Right lobe of liver (tissue), 6 donors: Measurements from ENCODE around the gene SCN4B. TPM values are rescaled to one million over a fixed set of nuclear protein-coding genes. Genes with fewer than 3 reads are reported as not detected.

ENCODE experiments used
- ATAC-seq, 4 donors: fragments of 200-7000 bp; cut with Tn5 transposase; one replicate each; pipeline ENCODE4 v1.9.1; 2020; ENCODE audit warnings: mild to moderate bottlenecking in 4 of 4, moderate library complexity in 4 of 4
- DNase-seq, 3 donors: peaks; one replicate each; pipeline ENCODE4 v3.0.0-alpha.2; 2020
- H3K27ac ChIP-seq, 3 donors: fragments of 200-600 bp; one replicate each; pipeline ENCODE4 v1.8.0; 2022
- H3K27me3 ChIP-seq, 2 donors: fragments of 200-600 bp; one replicate each; pipeline ENCODE4 v1.8.0; 2022
- H3K36me3 ChIP-seq, 4 donors: fragments of 200-600 bp; sonication (generic) in 1 of 4; one replicate each; pipeline versions ENCODE4 v1.5.1 to v1.8.0; 2017 to 2022; ENCODE audit warnings: control low read depth in 1 of 4
- H3K4me1 ChIP-seq, 4 donors: fragments of 200-600 bp; sonication (generic) in 1 of 4; one replicate each; pipeline versions ENCODE4 v1.5.1 to v1.8.0; 2017 to 2022; ENCODE audit warnings: control low read depth in 1 of 4
- H3K4me3 ChIP-seq, 3 donors: fragments of 200-600 bp; one replicate each; pipeline ENCODE4 v1.8.0; 2022
- H3K9me3 ChIP-seq, 4 donors: fragments of 200-600 bp; sonication (generic) in 1 of 4; one replicate each; pipeline versions ENCODE4 v1.5.1 to v1.8.0; 2017 to 2022; ENCODE audit warnings: control low read depth in 1 of 4
- POLR2A ChIP-seq: fragments of 450-650 bp; IDR thresholded peaks from one replicate; pipeline ENCODE4 v1.6.1; 2017; ENCODE audit warnings: antibody characterized with exemption, mild to moderate bottlenecking
- WGBS: methylation state at CpG from one replicate; pipeline ENCODE4 v1.1.6; 2018; ENCODE audit warnings: low coverage, low lambda C conversion rate; ENCODE audit not compliant: insufficient coverage; ENCODE audit errors: missing lambda C conversion rate; 5-methylcytosine and 5-hydroxymethylcytosine counted together
- intact Hi-C, 2 donors: fragments of 100-400 bp; cut with DNase I; formaldehyde crosslinking; loops; one replicate each; pipeline versions ENCODE4 v1.11.2 to v1.14.1; 2022
- total RNA-seq, 6 experiments: library from RNA; depleted of rRNA in 2 of 6; stranded (reverse); fragments of >200 nt in 2 of 6; fragmentation: NEBNext Ultra II Directional in 3 of 6; extraction: Animal tissue kit (Norgen Biotek cat#: 25700) in 3 of 6; gene quantifications; one replicate each; pipeline versions ENCODE4 v1.1.0 to v1.2.4, GENCODE V29; 2016 to 2023
- TF ChIP-seq, protein P1 (sequence below), 4 donors: fragments of 200-600 bp in 3 of 4; fragments of 450-650 bp in 1 of 4; IDR thresholded peaks; one replicate each; pipeline versions ENCODE4 v1.5.1 to v1.8.0; 2016 to 2022; ENCODE audit warnings: antibody characterized with exemption in 4 of 4, mild to moderate bottlenecking in 2 of 4
- donor health status: DM: no; HTN: yes; CAD: no.
- donor health status: DM: no; HTN: no; CAD: no.
- donor health status: DM: no; HTN: no; CAD: no.
- donor health status: DM: no; HTN: yes; CAD: no.
- donor health status: DM: no; HTN: yes; CAD: no.

The SCN4B gene
- total RNA-seq, 6 experiments from 2014 or later = 0.11 to 0.30 (median 0.23) TPM

GRCh38 chr11:118153976-118154375 is 1.4 kb upstream of the SCN4B start:
- 37% methylated on average over 2 of the region's 11 CpGs for WGBS
- no peak for TF ChIP-seq POLR2A

DNA sequence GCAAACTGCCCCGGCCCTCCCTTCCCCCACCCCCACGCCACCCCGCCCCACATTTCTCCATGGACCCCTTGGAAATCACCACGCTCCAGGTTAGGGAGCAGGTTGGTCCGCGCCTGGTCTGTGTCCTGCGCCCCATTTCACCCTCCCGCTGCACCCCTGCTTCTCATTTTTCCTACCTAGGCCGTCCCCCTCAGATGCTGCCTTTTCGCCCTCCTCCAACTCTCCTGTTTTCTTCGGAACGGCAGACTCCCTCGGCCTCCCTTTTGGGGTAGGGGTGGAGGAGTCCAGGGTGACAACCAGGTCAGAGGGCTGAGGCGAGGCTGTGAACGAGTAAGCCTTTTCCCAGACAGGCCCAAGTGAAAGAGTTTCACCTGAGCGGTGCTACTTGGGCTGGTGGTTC is 893 bp upstream of the SCN4B start:
- Histone ChIP-seq H3K9me3 (no peaks in the 10 kb centered on the region), H3K27me3 (peaks cover 0 to 20% of the 10 kb centered on the region in 2 donors), H3K4me3 (no peak overlapping the region), H3K27ac (no peak overlapping the region), H3K36me3 (no peaks in the 10 kb centered on the region), H3K4me1 (peaks cover 0 to 9% (median 0%) of the 10 kb centered on the region in 4 donors)
- ATAC-seq (no peak), DNase-seq (no peak)
- WGBS = 18% methylated on average over 11 of the region's 16 CpGs
- intact Hi-C loops = no loop called here
- TF ChIP-seq POLR2A = no peak

More at GRCh38 chr11:118153976-118154375, 1.4 kb upstream of the SCN4B start:
- H3K4me1 ChIP-seq = peaks cover 0 to 9% (median 0%) of the 10 kb centered on the region in 4 donors
- DNase-seq (no peak), ATAC-seq (no peak)
- no peaks in the 10 kb centered on the region for H3K36me3 ChIP-seq
- intact Hi-C loops = no loop called here
- no peak overlapping the region for H3K4me3 ChIP-seq
- no peak overlapping the region for H3K27ac ChIP-seq
- H3K9me3 ChIP-seq = no peaks in the 10 kb centered on the region
- peaks cover 0 to 20% of the 10 kb centered on the region in 2 donors for H3K27me3 ChIP-seq

- ATAC-seq (no peak), DNase-seq (no peak)
- H3K4me1 ChIP-seq = peaks cover 0 to 9% (median 0%) of the 10 kb centered on the region in 4 donors
- H3K9me3 ChIP-seq = no peaks in the 10 kb centered on the region
- H3K27ac ChIP-seq = no peak overlapping the region
- no peak for TF ChIP-seq POLR2A
- TF ChIP-seq, protein P1, sequence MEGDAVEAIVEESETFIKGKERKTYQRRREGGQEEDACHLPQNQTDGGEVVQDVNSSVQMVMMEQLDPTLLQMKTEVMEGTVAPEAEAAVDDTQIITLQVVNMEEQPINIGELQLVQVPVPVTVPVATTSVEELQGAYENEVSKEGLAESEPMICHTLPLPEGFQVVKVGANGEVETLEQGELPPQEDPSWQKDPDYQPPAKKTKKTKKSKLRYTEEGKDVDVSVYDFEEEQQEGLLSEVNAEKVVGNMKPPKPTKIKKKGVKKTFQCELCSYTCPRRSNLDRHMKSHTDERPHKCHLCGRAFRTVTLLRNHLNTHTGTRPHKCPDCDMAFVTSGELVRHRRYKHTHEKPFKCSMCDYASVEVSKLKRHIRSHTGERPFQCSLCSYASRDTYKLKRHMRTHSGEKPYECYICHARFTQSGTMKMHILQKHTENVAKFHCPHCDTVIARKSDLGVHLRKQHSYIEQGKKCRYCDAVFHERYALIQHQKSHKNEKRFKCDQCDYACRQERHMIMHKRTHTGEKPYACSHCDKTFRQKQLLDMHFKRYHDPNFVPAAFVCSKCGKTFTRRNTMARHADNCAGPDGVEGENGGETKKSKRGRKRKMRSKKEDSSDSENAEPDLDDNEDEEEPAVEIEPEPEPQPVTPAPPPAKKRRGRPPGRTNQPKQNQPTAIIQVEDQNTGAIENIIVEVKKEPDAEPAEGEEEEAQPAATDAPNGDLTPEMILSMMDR (IDR thresholded peaks at IDR 0.05) = no peak
- H3K27me3 ChIP-seq = peaks cover 0 to 20% of the 10 kb centered on the region in 2 donors
- H3K4me3 ChIP-seq = no peak overlapping the region
- 36% methylated on average over 10 of the region's 16 CpGs for WGBS
- H3K36me3 ChIP-seq = no peaks in the 10 kb centered on the region
- intact Hi-C loops = no loop called here
These were observed 537 bp downstream of the SCN4B start for GRCh38 chr11:118152020-118152551.

DNA sequence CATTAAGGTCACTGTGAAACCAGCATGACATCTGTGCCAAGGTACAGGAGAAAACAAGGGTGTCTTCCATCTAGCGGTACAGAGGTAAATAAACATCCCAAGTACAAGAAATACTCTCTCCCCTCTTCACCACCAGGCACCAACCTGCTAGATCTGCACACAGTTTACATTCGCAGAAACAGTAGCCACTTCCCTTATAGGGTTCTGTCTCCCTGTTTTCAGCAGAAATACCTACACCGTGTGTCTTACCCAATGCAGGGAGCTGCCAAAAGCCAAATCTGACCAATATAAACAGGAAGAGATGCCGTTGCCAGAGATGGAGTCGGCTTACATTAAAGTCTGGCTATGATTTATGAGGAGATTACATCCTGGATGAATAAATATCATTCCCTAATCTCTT is 1.2 kb downstream of the SCN4B start:
- peaks cover 0 to 9% (median 0%) of the 10 kb centered on the region in 4 donors for H3K4me1 ChIP-seq
- no peak for TF ChIP-seq POLR2A
- TF ChIP-seq, protein P1 (IDR thresholded peaks at IDR 0.05) = no peak
- H3K27ac ChIP-seq = no peak overlapping the region
- DNase-seq (no peak), ATAC-seq (no peak)
- 32% methylated on average over 3 of the region's 5 CpGs for WGBS
- intact Hi-C loops = no loop called here
- no peaks in the 10 kb centered on the region for H3K36me3 ChIP-seq
- H3K27me3 ChIP-seq = peaks cover 0 to 20% of the 10 kb centered on the region in 2 donors
- no peaks in the 10 kb centered on the region for H3K9me3 ChIP-seq
- H3K4me3 ChIP-seq = no peak overlapping the region

DNA sequence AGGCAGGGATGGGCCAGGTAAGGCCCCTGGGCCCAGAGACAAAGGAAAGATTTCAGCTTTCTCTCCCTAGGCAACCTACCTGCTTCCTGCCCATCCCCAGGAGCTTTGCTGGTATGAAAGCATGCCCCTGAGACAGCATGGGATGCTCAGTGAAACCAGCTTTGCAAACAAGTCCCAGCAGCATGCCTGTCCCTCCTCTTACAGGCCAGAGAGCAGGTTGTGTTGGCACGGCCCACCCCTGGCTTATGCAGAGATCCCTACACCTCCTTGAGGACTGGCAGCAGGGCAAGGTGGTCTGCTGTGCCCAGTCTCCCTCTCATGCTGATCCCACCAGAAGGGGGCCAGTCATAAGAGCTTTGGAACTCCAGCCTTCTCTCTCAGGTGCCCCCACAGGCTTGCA is 3.1 kb downstream of the SCN4B start:
- peaks cover 0 to 19% of the 10 kb centered on the region in 2 donors for H3K27me3 ChIP-seq
- TF ChIP-seq, protein P1 (IDR thresholded peaks at IDR 0.05) = no peak
- no peak for TF ChIP-seq POLR2A
- no peak for ATAC-seq
- H3K9me3 ChIP-seq = no peaks in the 10 kb centered on the region
- no peaks in the 10 kb centered on the region for H3K36me3 ChIP-seq
- no peak overlapping the region for H3K27ac ChIP-seq
- no peak overlapping the region for H3K4me3 ChIP-seq
- no CpG with 5 or more reads among the region's 1 CpG for WGBS
- no peak for DNase-seq
- intact Hi-C loops = loop anchor here in 1 of 2 donors (10.0 kb wide), 1 partner anchor 145 kb away; no protein-coding TSS in a partner anchor
- H3K4me1 ChIP-seq = peaks cover 0 to 15% (median 0%) of the 10 kb centered on the region in 4 donors
